Cerebellar nuclear complex (tissue), 1 donor: ENCODE results near the gene CCDC30.

Source experiments
- DNase-seq, 2 experiments: peaks; one replicate each; lab custom pipeline; 2025; lab: John Stamatoyannopoulos, UW

The CCDC30 gene

GRCh38 chr1:42462828-42463763, at the start of gene CCDC30:
TSS of gene CCDC30 (plus strand) at chr1:42463286. CDS start at chr1:42480552, 17,266 bp downstream.
- DNase-seq = peak; percentile 92 to 99

GRCh38 chr1:42414551-42415496, 48.3 kb upstream of the CCDC30 start:
- no peak for DNase-seq

- DNase-seq = no peak
These were observed 45.9 kb upstream of the CCDC30 start for GRCh38 chr1:42417166-42417565.

- DNase-seq = no peak
These were observed 44.6 kb upstream of the CCDC30 start for GRCh38 chr1:42418516-42418915.

GRCh38 chr1:42419126-42419821, 43.8 kb upstream of the CCDC30 start:
- no peak for DNase-seq

- no peak for DNase-seq
These were observed 43.0 kb upstream of the CCDC30 start for GRCh38 chr1:42420121-42420520.

GRCh38 chr1:42420911-42421585, 42.0 kb upstream of the CCDC30 start:
- DNase-seq = peak in 1 of 2 experiments; percentile 80

GRCh38 chr1:42422737-42423136, 40.3 kb upstream of the CCDC30 start:
- DNase-seq = no peak

GRCh38 chr1:42423681-42424080, 39.4 kb upstream of the CCDC30 start:
- DNase-seq = no peak

- no peak for DNase-seq
These were observed 38.9 kb upstream of the CCDC30 start for GRCh38 chr1:42424201-42424600.

GRCh38 chr1:42427240-42427639, 35.8 kb upstream of the CCDC30 start:
- DNase-seq = no peak

GRCh38 chr1:42429603-42430002, 33.5 kb upstream of the CCDC30 start:
- no peak for DNase-seq

GRCh38 chr1:42430286-42431135, 32.6 kb upstream of the CCDC30 start:
- DNase-seq = no peak

GRCh38 chr1:42431514-42431913, 31.6 kb upstream of the CCDC30 start:
- no peak for DNase-seq

- no peak for DNase-seq
These were observed 30.4 kb upstream of the CCDC30 start for GRCh38 chr1:42432714-42433113.

GRCh38 chr1:42433369-42433768, 29.7 kb upstream of the CCDC30 start:
- no peak for DNase-seq

- DNase-seq = no peak
These were observed 28.7 kb upstream of the CCDC30 start for GRCh38 chr1:42434340-42434739.

GRCh38 chr1:42439940-42440339, 23.1 kb upstream of the CCDC30 start:
- DNase-seq = no peak

- no peak for DNase-seq
These were observed 20.4 kb upstream of the CCDC30 start for GRCh38 chr1:42442662-42443061.

GRCh38 chr1:42449256-42449655, 13.8 kb upstream of the CCDC30 start:
- no peak for DNase-seq
